GM12878 (cell line): ENCODE data around the gene FAM83D. TPM values are rescaled to one million over a fixed set of nuclear protein-coding genes. Genes with fewer than 3 reads are reported as not detected.

Experiments
- ATAC-seq: fragments of 200-7000 bp; cut with Tn5 transposase; 3 replicates; pipeline ENCODE4 v1.9.1; 2020; ENCODE audit warnings: mild to moderate bottlenecking, moderate library complexity
- BruUV-seq: library from RNA; stranded (reverse); fragments of 400-500 nt; replicated peaks from 2 replicates; lab custom pipeline; 2021; lab: Mats Ljungman, UMichigan
- CTCF ChIA-PET: fragments of 300-600 bp; sonication (Branson Sonifier 250); formaldehyde crosslinking; extraction: SDS; loops from one replicate; lab custom pipeline; 2021; ENCODE audit warnings: inconsistent platforms; lab: Yijun Ruan, JAX
- POLR2A ChIA-PET: fragments of 350-600 bp; formaldehyde crosslinking; extraction: SDS; loops from one replicate; lab custom pipeline; 2021; ENCODE audit warnings: inconsistent platforms; lab: Charles Lee
- RAD21 ChIA-PET: fragments of 300-600 bp; sonication (Branson Sonifier 250); formaldehyde crosslinking; loops from one replicate; lab custom pipeline; 2023; ENCODE audit warnings: antibody characterized with exemption; ENCODE audit not compliant: unreplicated experiment; lab: Charles Lee
- SMC1A ChIA-PET: fragments of 300-600 bp; sonication (Branson Sonifier 250); formaldehyde crosslinking; loops from one replicate; lab custom pipeline; 2023; ENCODE audit not compliant: unreplicated experiment, uncharacterized antibody; lab: Charles Lee
- DNase-seq: peaks from one replicate; pipeline ENCODE4 v3.0.0-alpha.2; 2011; ENCODE audit warnings: low read depth, low spot score
- FAIRE-seq: peaks from 3 replicates; lab custom pipeline; 2011; peaks lifted over from hg19 to GRCh38; lab: Jason Lieb, UNC
- H2AFZ ChIP-seq: 2 replicates; pipeline ENCODE4 v1.6.0; 2011; ENCODE audit warnings: low read depth, low read length, control low read depth; ENCODE audit not compliant: control insufficient read depth
- H3K27ac ChIP-seq: 2 replicates; pipeline ENCODE4 v1.5.1; 2011; ENCODE audit warnings: control low read depth; ENCODE audit not compliant: control insufficient read depth, insufficient read depth
- H3K27me3 ChIP-seq, 2 experiments: replicated peaks in 1 of 2; 2 replicates each; pipeline versions ENCODE4 v1.6.0 to v1.6.1; 2011; ENCODE audit warnings: low read length in 1 of 2; ENCODE audit not compliant: control insufficient read depth in 2 of 2, insufficient read depth in 2 of 2
- H3K36me3 ChIP-seq, 2 experiments: 2 replicates each; pipeline ENCODE4 v1.5.1; 2011; ENCODE audit warnings: low read length in 1 of 2; ENCODE audit not compliant: control insufficient read depth in 2 of 2, insufficient read depth in 2 of 2
- H3K4me1 ChIP-seq: 2 replicates; pipeline ENCODE4 v1.6.1; 2011; ENCODE audit warnings: mild to moderate bottlenecking, low read length, moderate library complexity, mixed read lengths; ENCODE audit not compliant: control insufficient read depth, insufficient read depth
- H3K4me2 ChIP-seq: 2 replicates; pipeline ENCODE4 v1.6.0; 2011; ENCODE audit warnings: control low read depth; ENCODE audit not compliant: control insufficient read depth, insufficient read depth
- H3K4me3 ChIP-seq: fragments of 200-600 bp; sonication (generic); 2 replicates; pipeline ENCODE4 v1.5.1; 2016
- H3K79me2 ChIP-seq: 2 replicates; pipeline ENCODE4 v1.6.0; 2011; ENCODE audit warnings: low read length; ENCODE audit not compliant: control insufficient read depth, insufficient read depth
- H3K9ac ChIP-seq: 2 replicates; pipeline ENCODE4 v1.8.0; 2011; ENCODE audit warnings: low read length, control low read depth, mixed read lengths; ENCODE audit not compliant: control insufficient read depth, insufficient read depth
- H3K9me3 ChIP-seq: replicated peaks from 3 replicates; pipeline ENCODE4 v1.5.1; 2011; ENCODE audit warnings: mild to moderate bottlenecking, low read length; ENCODE audit not compliant: control insufficient read depth, insufficient read depth
- H4K20me1 ChIP-seq: 2 replicates; pipeline ENCODE4 v1.6.0; 2011; ENCODE audit not compliant: control insufficient read depth, insufficient read depth
- CEBPB ChIP-seq, 2 experiments: fragments of 150-350 bp in 1 of 2; IDR thresholded peaks; 2 replicates each; pipeline ENCODE4 v1.6.1; 2012 to 2014; ENCODE audit warnings: low read depth in 2 of 2, low read length in 2 of 2, borderline replicate concordance in 1 of 2, inconsistent platforms in 1 of 2
- CREB1 ChIP-seq: IDR thresholded peaks from 2 replicates; pipeline ENCODE4 v1.6.1; 2012; ENCODE audit warnings: low read depth, mild to moderate bottlenecking, inconsistent platforms
- CREM ChIP-seq: IDR thresholded peaks from 2 replicates; pipeline ENCODE4 v1.6.1; 2014; ENCODE audit warnings: antibody characterized with exemption, low read depth
- ELK1 ChIP-seq: IDR thresholded peaks from 2 replicates; pipeline ENCODE4 v1.6.1; 2012; ENCODE audit warnings: low read depth, low read length, improper control_type of control experiment
- ETV6 ChIP-seq, 2 experiments: fragments of 450-650 bp in 1 of 2; IDR thresholded peaks in 1 of 2; conservative IDR thresholded peaks in 1 of 2; 2 replicates each; pipeline ENCODE4 v1.6.1; 2014; ENCODE audit warnings: antibody characterized with exemption in 1 of 2, borderline replicate concordance in 1 of 2, low read depth in 1 of 2, mild to moderate bottlenecking in 1 of 2, moderate library complexity in 1 of 2
- IRF4 ChIP-seq: IDR thresholded peaks from 2 replicates; pipeline ENCODE4 v1.6.1; 2011; ENCODE audit warnings: low read depth, low read length
- JUNB ChIP-seq: IDR thresholded peaks from 2 replicates; pipeline ENCODE4 v1.6.1; 2016; ENCODE audit warnings: antibody characterized with exemption, mild to moderate bottlenecking
- LARP7 ChIP-seq: fragments of 450-650 bp; IDR thresholded peaks from 2 replicates; pipeline ENCODE4 v1.6.1; 2017; ENCODE audit warnings: mild to moderate bottlenecking
- MTA3 ChIP-seq: IDR thresholded peaks from 2 replicates; pipeline ENCODE4 v1.6.1; 2012; ENCODE audit warnings: low read length, inconsistent platforms, borderline replicate concordance
- NFYA ChIP-seq: IDR thresholded peaks from 2 replicates; pipeline ENCODE4 v1.6.1; 2011; ENCODE audit warnings: low read depth, mild to moderate bottlenecking, low read length, improper control_type of control experiment, borderline replicate concordance
- PML ChIP-seq: IDR thresholded peaks from 2 replicates; pipeline ENCODE4 v1.6.1; 2012; ENCODE audit warnings: low read length, inconsistent platforms
- RUNX3 ChIP-seq: IDR thresholded peaks from 2 replicates; pipeline ENCODE4 v1.6.1; 2012; ENCODE audit warnings: low read length, inconsistent platforms
- TBL1XR1 ChIP-seq: IDR thresholded peaks from 2 replicates; pipeline ENCODE4 v1.6.1; 2012; ENCODE audit warnings: low read depth, low read length, improper control_type of control experiment
- ZNF24 ChIP-seq: fragments of 450-650 bp; IDR thresholded peaks from 2 replicates; pipeline ENCODE4 v1.6.1; 2017; ENCODE audit warnings: antibody characterized with exemption, mild to moderate bottlenecking
- WGBS: methylation state at CpG from one replicate; pipeline ENCODE4 v1.1.6; 2016; ENCODE audit warnings: low lambda C conversion rate; ENCODE audit not compliant: insufficient replicate concordance, insufficient coverage; ENCODE audit errors: missing lambda C conversion rate; 5-methylcytosine and 5-hydroxymethylcytosine counted together
- in situ Hi-C: fragments of 300-500 bp; cut with MboI; formaldehyde crosslinking; loops from 9 replicates; pipeline ENCODE4 v1.14.3; 2018; ENCODE audit warnings: mixed read lengths
- intact Hi-C: fragments of 100-400 bp; cut with micrococcal nuclease; formaldehyde crosslinking; loops from one replicate; pipeline ENCODE4 v1.14.2; 2022; ENCODE audit not compliant: unreplicated experiment
- polyA plus RNA-seq, 11 experiments: library from polyadenylated mRNA; depleted of rRNA in 4 of 11; unstranded in 6 of 11; stranded (reverse) in 5 of 11; fragments of >200 nt; fragmentation: Nextera tagmentation in 4 of 11; fragmentation: Illumina TruSeq in 1 of 11; extraction: Ambion mirVana in 4 of 11; extraction: Trizol in 1 of 11; gene quantifications; 1 replicate in 1 of 11; 2 replicates in 10 of 11; pipeline versions ENCODE4 v1.2.1 to v1.2.3, GENCODE V29; 2011 to 2016; ENCODE audit warnings: inconsistent platforms in 2 of 11, missing spikeins in 2 of 11, low read depth in 1 of 11
- total RNA-seq, 4 experiments: library from RNA; depleted of rRNA in 3 of 4; stranded (reverse); fragments of >200 nt in 3 of 4; fragmentation: Illumina TruSeq in 1 of 4; extraction: Trizol in 1 of 4; gene quantifications; 2 replicates each; pipeline versions ENCODE4 v1.2.1 to v1.2.3, GENCODE V29; 2013 to 2021
- TF ChIP-seq, protein P1 (sequence below): IDR thresholded peaks from 2 replicates; pipeline ENCODE4 v1.6.1; 2012; ENCODE audit warnings: improper control_type of control experiment, low read depth, low read length; ENCODE audit not compliant: insufficient replicate concordance

The FAM83D gene
- total and polyA plus RNA-seq, 10 of the 15 experiments (the other 5 are each of a cell fraction or from before 2014, with no cell fraction given), result 4.5 to 34.8 (median 19.2) TPM

DNA sequence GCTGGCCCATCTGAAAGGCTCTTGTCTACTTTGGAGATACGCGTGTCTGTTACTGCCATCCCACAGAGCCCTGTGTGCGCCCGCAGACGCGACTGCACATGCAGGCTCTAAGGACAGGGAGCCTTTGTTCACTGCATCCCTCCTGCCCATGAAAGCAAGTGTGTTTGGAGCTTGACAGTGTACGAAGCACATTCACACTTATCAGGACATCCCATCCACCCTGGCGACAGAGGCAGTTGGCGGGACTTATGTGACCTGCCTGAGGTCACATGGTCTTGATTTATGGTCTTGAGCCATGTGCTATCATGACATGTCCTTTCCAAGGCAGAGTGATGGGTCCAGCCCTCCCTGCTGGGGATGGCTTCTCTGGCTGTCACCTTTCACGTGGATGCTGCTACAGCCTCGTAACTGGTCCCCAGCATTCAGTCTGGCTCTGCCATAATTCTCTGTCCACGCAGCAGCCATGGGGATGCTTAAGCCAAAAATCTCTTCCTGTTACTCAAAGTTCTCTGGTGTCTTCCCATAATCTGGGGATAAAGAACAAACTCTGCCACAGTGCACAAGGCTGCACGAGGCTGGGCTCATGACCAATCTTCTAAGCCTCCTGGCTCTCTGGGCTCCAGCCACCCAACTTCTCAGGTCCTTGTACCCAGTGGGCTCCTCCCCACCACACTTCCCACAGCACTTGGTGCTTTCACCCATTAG, 36.3 kb upstream of the FAM83D start (continued):
- TF ChIP-seq, protein P1, sequence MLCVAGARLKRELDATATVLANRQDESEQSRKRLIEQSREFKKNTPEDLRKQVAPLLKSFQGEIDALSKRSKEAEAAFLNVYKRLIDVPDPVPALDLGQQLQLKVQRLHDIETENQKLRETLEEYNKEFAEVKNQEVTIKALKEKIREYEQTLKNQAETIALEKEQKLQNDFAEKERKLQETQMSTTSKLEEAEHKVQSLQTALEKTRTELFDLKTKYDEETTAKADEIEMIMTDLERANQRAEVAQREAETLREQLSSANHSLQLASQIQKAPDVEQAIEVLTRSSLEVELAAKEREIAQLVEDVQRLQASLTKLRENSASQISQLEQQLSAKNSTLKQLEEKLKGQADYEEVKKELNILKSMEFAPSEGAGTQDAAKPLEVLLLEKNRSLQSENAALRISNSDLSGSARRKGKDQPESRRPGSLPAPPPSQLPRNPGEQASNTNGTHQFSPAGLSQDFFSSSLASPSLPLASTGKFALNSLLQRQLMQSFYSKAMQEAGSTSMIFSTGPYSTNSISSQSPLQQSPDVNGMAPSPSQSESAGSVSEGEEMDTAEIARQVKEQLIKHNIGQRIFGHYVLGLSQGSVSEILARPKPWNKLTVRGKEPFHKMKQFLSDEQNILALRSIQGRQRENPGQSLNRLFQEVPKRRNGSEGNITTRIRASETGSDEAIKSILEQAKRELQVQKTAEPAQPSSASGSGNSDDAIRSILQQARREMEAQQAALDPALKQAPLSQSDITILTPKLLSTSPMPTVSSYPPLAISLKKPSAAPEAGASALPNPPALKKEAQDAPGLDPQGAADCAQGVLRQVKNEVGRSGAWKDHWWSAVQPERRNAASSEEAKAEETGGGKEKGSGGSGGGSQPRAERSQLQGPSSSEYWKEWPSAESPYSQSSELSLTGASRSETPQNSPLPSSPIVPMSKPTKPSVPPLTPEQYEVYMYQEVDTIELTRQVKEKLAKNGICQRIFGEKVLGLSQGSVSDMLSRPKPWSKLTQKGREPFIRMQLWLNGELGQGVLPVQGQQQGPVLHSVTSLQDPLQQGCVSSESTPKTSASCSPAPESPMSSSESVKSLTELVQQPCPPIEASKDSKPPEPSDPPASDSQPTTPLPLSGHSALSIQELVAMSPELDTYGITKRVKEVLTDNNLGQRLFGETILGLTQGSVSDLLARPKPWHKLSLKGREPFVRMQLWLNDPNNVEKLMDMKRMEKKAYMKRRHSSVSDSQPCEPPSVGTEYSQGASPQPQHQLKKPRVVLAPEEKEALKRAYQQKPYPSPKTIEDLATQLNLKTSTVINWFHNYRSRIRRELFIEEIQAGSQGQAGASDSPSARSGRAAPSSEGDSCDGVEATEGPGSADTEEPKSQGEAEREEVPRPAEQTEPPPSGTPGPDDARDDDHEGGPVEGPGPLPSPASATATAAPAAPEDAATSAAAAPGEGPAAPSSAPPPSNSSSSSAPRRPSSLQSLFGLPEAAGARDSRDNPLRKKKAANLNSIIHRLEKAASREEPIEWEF, result no peak
- TF ChIP-seq MTA3, result no peak

DNA sequence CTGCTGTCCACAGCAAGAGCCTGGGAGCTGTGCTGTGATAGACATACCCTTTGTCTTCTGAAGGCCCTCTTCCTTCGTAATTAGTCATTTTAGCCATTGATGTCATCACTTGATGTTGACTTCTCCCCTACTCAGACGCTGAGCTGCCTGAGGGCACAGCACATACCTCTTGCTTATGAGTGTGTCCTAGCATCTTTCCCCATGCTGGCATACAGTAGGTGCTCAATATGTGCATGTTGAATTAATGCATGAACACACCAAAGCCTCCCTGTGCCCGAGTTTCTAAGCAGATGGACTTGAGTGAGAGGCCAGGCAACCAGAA, 35.8 kb upstream of the FAM83D start:
- H3K27ac ChIP-seq, result peak overlapping the region; percentile 91
- SMC1A ChIA-PET, result interaction anchor here (1.8 to 6.6 kb wide), 7 partner anchors 9 to 142 kb away, joined by 5 to 131 read pairs (median 49); partner anchors contain the start of gene ACTR5
- H3K9me3 ChIP-seq, result no peaks in the 10 kb centered on the region
- peaks cover 50% of the 10 kb centered on the region for H3K4me1 ChIP-seq
- no peaks in the 10 kb centered on the region for H4K20me1 ChIP-seq
- no peak overlapping the region for H3K4me3 ChIP-seq
- CTCF ChIA-PET, result interaction anchor here (4.0 to 6.9 kb wide), 4 partner anchors 13 to 243 kb away, joined by 41 to 183 read pairs (median 96); no protein-coding TSS in a partner anchor
- H3K4me2 ChIP-seq, result no peak overlapping the region
- no peak overlapping the region for H2AFZ ChIP-seq
- no peak for DNase-seq
- peak; percentile 6 for ATAC-seq
- no peak overlapping the region for H3K9ac ChIP-seq
- no peaks in the 10 kb centered on the region for H3K27me3 ChIP-seq
- 37% methylated on average over 3 of the region's 3 CpGs for WGBS
- in situ Hi-C loops (no loop called here), intact Hi-C loops (no loop called here)
- BruUV-seq, result no TSS peak
- RAD21 ChIA-PET, result interaction anchor here (0.9 to 6.5 kb wide), 8 partner anchors 13 to 139 kb away, joined by 3 to 205 read pairs (median 82); partner anchors contain the start of genes ACTR5 and PPP1R16B
- POLR2A ChIA-PET, result interaction anchor here (1.2 to 4.6 kb wide), 4 partner anchors 10 to 32 kb away, joined by 3 to 60 read pairs (median 16); no protein-coding TSS in a partner anchor
- FAIRE-seq, result no peak
- peaks cover 36 to 39% of the 10 kb centered on the region in 2 experiments for H3K36me3 ChIP-seq
- H3K79me2 ChIP-seq, result peaks cover 36% of the 10 kb centered on the region
- peak; percentile 69; the same call in 1 of the 2 replicates for TF ChIP-seq CREM
- peak; percentile 37; the same call in 1 of the 2 replicates for TF ChIP-seq RUNX3
- peak in 1 of 2 experiments; percentile 30; a peak in 1 of 4 replicates for TF ChIP-seq ETV6 (conservative IDR thresholded peaks at IDR 0.05 in 1 of 2, IDR thresholded peaks at IDR 0.05 in 1 of 2; ENCODE audit: borderline replicate concordance in 1 of 2, low read depth in 1 of 2)
- TF ChIP-seq ZNF24, result peak; percentile 68
- no peak for TF ChIP-seq PML
- TF ChIP-seq LARP7, result no peak
- no peak for TF ChIP-seq CEBPB (IDR thresholded peaks at IDR 0.05; ENCODE audit: borderline replicate concordance in 1 of 2, low read depth in 2 of 2, low read length in 2 of 2)
- TF ChIP-seq JUNB, result peak; percentile 77
- no peak for TF ChIP-seq ELK1
- TF ChIP-seq CREB1, result peak; percentile 41; the same call in 1 of the 2 replicates
- no peak for TF ChIP-seq TBL1XR1
- TF ChIP-seq IRF4, result 0 out of 2 replicates have a peak, but pooled peaks have one; percentile 27
- no peak for TF ChIP-seq NFYA
